HL-60/S4 treated with phorbol 12-myristate 13-acetate at 8.2 ng/mL for 4 days and 3 days (cell line): ENCODE data around the gene SPRR1A.

Experiments
- in situ Hi-C: fragments of 300-500 bp; cut with MboI; formaldehyde crosslinking; loops from 2 replicates; pipeline ENCODE4 v1.15.0; 2022; ENCODE audit warnings: low sequenced_read_pairs

The SPRR1A gene

GRCh38 chr1:152983743-152984142 is at the start of gene SPRR1A:
Gene SPRR1A (plus strand): TSS chr1:152984081. CDS start chr1:152985231, 1,150 bp downstream.
- in situ Hi-C loops: no loop called here

- in situ Hi-C loops: no loop called here
Observed at GRCh38 chr1:152940614-152941013, 43.3 kb upstream of the SPRR1A start.

GRCh38 chr1:152941037-152941711 is 42.7 kb upstream of the SPRR1A start:
- in situ Hi-C loops: no loop called here

GRCh38 chr1:152942161-152942560 is 41.7 kb upstream of the SPRR1A start:
- in situ Hi-C loops: no loop called here

GRCh38 chr1:152946248-152946647 is 37.6 kb upstream of the SPRR1A start:
- in situ Hi-C loops: no loop called here

- in situ Hi-C loops: no loop called here
Observed at GRCh38 chr1:152946651-152947256, 37.1 kb upstream of the SPRR1A start, which contains the start of gene SPRR5. Gene SPRR5 (plus strand): TSS chr1:152947206. CDS start chr1:152948555, 1,349 bp downstream.

- in situ Hi-C loops: no loop called here
Observed at GRCh38 chr1:152951711-152952110, 32.2 kb upstream of the SPRR1A start.

- in situ Hi-C loops: no loop called here
Observed at GRCh38 chr1:152953761-152954160, 30.1 kb upstream of the SPRR1A start.

- in situ Hi-C loops: no loop called here
Observed at GRCh38 chr1:152954436-152954835, 29.4 kb upstream of the SPRR1A start.

GRCh38 chr1:152957561-152957960 is 26.3 kb upstream of the SPRR1A start:
- in situ Hi-C loops: no loop called here

GRCh38 chr1:152959273-152959672 is 24.6 kb upstream of the SPRR1A start:
- in situ Hi-C loops: no loop called here

- in situ Hi-C loops: no loop called here
Observed at GRCh38 chr1:152959801-152960451, 24.0 kb upstream of the SPRR1A start.

- in situ Hi-C loops: no loop called here
Observed at GRCh38 chr1:152960452-152961044, 23.3 kb upstream of the SPRR1A start.

- in situ Hi-C loops: no loop called here
Observed at GRCh38 chr1:152961226-152961891, 22.5 kb upstream of the SPRR1A start.

- in situ Hi-C loops: no loop called here
Observed at GRCh38 chr1:152962876-152963415, 20.9 kb upstream of the SPRR1A start.

GRCh38 chr1:152964536-152964935 is 19.3 kb upstream of the SPRR1A start:
- in situ Hi-C loops: no loop called here

- in situ Hi-C loops: no loop called here
Observed at GRCh38 chr1:152965853-152966252, 18.0 kb upstream of the SPRR1A start.

GRCh38 chr1:152967201-152967600 is 16.7 kb upstream of the SPRR1A start:
- in situ Hi-C loops: no loop called here

- in situ Hi-C loops: no loop called here
Observed at GRCh38 chr1:152968248-152968647, 15.6 kb upstream of the SPRR1A start.

GRCh38 chr1:152969036-152969435 is 14.8 kb upstream of the SPRR1A start:
- in situ Hi-C loops: no loop called here

- in situ Hi-C loops: no loop called here
Observed at GRCh38 chr1:152970495-152970894, 13.4 kb upstream of the SPRR1A start, which contains the start of gene SPRR4. Gene SPRR4 (plus strand): TSS chr1:152970648. CDS start chr1:152971891, 1,243 bp downstream.
